HepG2 (cell line): ENCODE results near the gene GIMD1. TPM values are rescaled to one million over a fixed set of nuclear protein-coding genes. Genes with fewer than 3 reads are reported as not detected.
A peak's percentile ranks its signal among the peaks of the same experiment; 100 is the strongest.

Experiments
- ATAC-seq: fragments of 200-7000 bp; cut with Tn5 transposase; 3 replicates; pipeline ENCODE4 v1.9.1; 2020; ENCODE audit warnings: mild to moderate bottlenecking, moderate library complexity
- BruUV-seq: library from RNA; stranded (reverse); fragments of 400-500 nt; replicated peaks from 2 replicates; lab custom pipeline; 2021; lab: Mats Ljungman, UMichigan
- CTCF ChIA-PET: fragments of 300-600 bp; formaldehyde crosslinking; extraction: SDS; loops from one replicate; lab custom pipeline; 2021; ENCODE audit warnings: low total read pairs, inconsistent platforms, low intra/inter-chr PET ratio; lab: Yijun Ruan, JAX
- POLR2A ChIA-PET: fragments of 350-600 bp; sonication (Branson Sonifier 250); formaldehyde crosslinking; loops from one replicate; lab custom pipeline; 2020; ENCODE audit warnings: antibody characterized with exemption, inconsistent platforms; lab: Yijun Ruan, JAX
- DNase-seq: peaks from one replicate; pipeline ENCODE4 v3.0.0-alpha.2; 2015; ENCODE audit warnings: low spot score
- FAIRE-seq: peaks from 3 replicates; lab custom pipeline; 2011; peaks lifted over from hg19 to GRCh38; lab: Jason Lieb, UNC
- H2AFZ ChIP-seq: one replicate; pipeline ENCODE4 v1.6.1; 2011; ENCODE audit warnings: low read length, inconsistent platforms
- H3K27ac ChIP-seq: fragments of 300-600 bp; 3 replicates; pipeline ENCODE4 v1.8.0; 2011; ENCODE audit warnings: mixed run types, mild to moderate bottlenecking, mixed read lengths, low read length, inconsistent platforms; ENCODE audit not compliant: insufficient read depth; ENCODE audit errors: extremely low read length
- H3K27me3 ChIP-seq, 2 experiments: fragments of 200-600 bp in 1 of 2; 2 replicates in 1 of 2; 3 replicates in 1 of 2; pipeline versions ENCODE4 v1.6.0 to v1.8.0; 2011; ENCODE audit warnings: low read length in 2 of 2, mild to moderate bottlenecking in 2 of 2, moderate library complexity in 2 of 2, inconsistent platforms in 1 of 2; ENCODE audit not compliant: insufficient read depth in 2 of 2, control insufficient read depth in 1 of 2
- H3K36me3 ChIP-seq, 2 experiments: fragments of 200-600 bp in 1 of 2; replicated peaks in 1 of 2; 2 replicates in 1 of 2; 3 replicates in 1 of 2; pipeline versions ENCODE4 v1.5.1 to v1.8.0; 2011; ENCODE audit warnings: low read length in 2 of 2, inconsistent platforms in 1 of 2; ENCODE audit not compliant: insufficient read depth in 2 of 2, control insufficient read depth in 1 of 2
- H3K4me1 ChIP-seq: 2 replicates; pipeline ENCODE4 v1.5.1; 2012; ENCODE audit warnings: low read length, inconsistent platforms; ENCODE audit not compliant: insufficient read depth
- H3K4me2 ChIP-seq: 2 replicates; pipeline ENCODE4 v1.6.0; 2011; ENCODE audit warnings: low read depth, low read length, inconsistent platforms
- H3K4me3 ChIP-seq, 3 experiments: fragments of 200-600 bp in 1 of 3; sonication (generic), shearing (Covaris generic) in 1 of 3; replicated peaks in 1 of 3; 2 replicates each; pipeline ENCODE4 v1.5.1; 2011 to 2016; ENCODE audit warnings: low read length in 3 of 3, inconsistent platforms in 2 of 3, low read depth in 2 of 3, mild to moderate bottlenecking in 2 of 3, control low read depth in 1 of 3, mixed read lengths in 1 of 3; ENCODE audit not compliant: insufficient read depth in 1 of 3
- H3K79me2 ChIP-seq: one replicate; pipeline ENCODE4 v1.6.1; 2011; ENCODE audit warnings: low read length, inconsistent platforms; ENCODE audit not compliant: insufficient read depth
- H3K9ac ChIP-seq: 2 replicates; pipeline ENCODE4 v1.6.0; 2011; ENCODE audit warnings: mild to moderate bottlenecking, low read depth, low read length, inconsistent platforms; ENCODE audit not compliant: insufficient read depth
- H3K9me3 ChIP-seq: 2 replicates; pipeline ENCODE4 v1.5.1; 2012; ENCODE audit warnings: mild to moderate bottlenecking, low read length
- H4K20me1 ChIP-seq: 2 replicates; pipeline ENCODE4 v1.6.0; 2011; ENCODE audit warnings: inconsistent platforms, mild to moderate bottlenecking, low read length, moderate library complexity; ENCODE audit not compliant: insufficient read depth
- CTCF ChIP-seq: sonication (generic); formaldehyde crosslinking; IDR thresholded peaks from 2 replicates; pipeline ENCODE4 v1.5.0; 2020; ENCODE audit warnings: mild to moderate bottlenecking, missing genetic modification reagents, moderate library complexity
- FOSL2 ChIP-seq: sonication (generic); formaldehyde crosslinking; IDR thresholded peaks from 2 replicates; pipeline ENCODE4 v1.4.0; 2020; ENCODE audit warnings: missing genetic modification reagents
- MIXL1 ChIP-seq: IDR thresholded peaks from 2 replicates; pipeline ENCODE4 v1.6.1; 2016
- PITX1 ChIP-seq: sonication (generic); formaldehyde crosslinking; IDR thresholded peaks from 2 replicates; pipeline ENCODE4 v1.5.1; 2020; ENCODE audit warnings: mild to moderate bottlenecking, missing genetic modification reagents
- RAD21 ChIP-seq: fragments of 450-650 bp; formaldehyde crosslinking; IDR thresholded peaks from 2 replicates; pipeline ENCODE4 v1.5.0; 2020; ENCODE audit warnings: mild to moderate bottlenecking
- SMC3 ChIP-seq: IDR thresholded peaks from 2 replicates; pipeline ENCODE4 v1.6.1; 2011; ENCODE audit warnings: low read length, improper control_type of control experiment
- STAG1 ChIP-seq: sonication (generic); formaldehyde crosslinking; IDR thresholded peaks from 2 replicates; pipeline ENCODE4 v1.4.0; 2020; ENCODE audit warnings: missing genetic modification reagents
- WGBS: methylation state at CpG from one replicate; pipeline ENCODE4 v1.1.6; 2017; ENCODE audit warnings: low lambda C conversion rate; 5-methylcytosine and 5-hydroxymethylcytosine counted together
- in situ Hi-C: cut with HindIII; loops from 2 replicates; pipeline ENCODE4 v1.10.0; 2017; ENCODE audit warnings: low pct_unique_long_range_greater_than_20kb; ENCODE audit not compliant: extremely low pct_ligation_motif_present
- intact Hi-C: fragments of 100-400 bp; cut with micrococcal nuclease; formaldehyde crosslinking; loops from one replicate; pipeline ENCODE4 v1.10.0; 2022; ENCODE audit not compliant: unreplicated experiment
- polyA plus RNA-seq, 8 experiments: library from polyadenylated mRNA; depleted of rRNA in 3 of 8; stranded (reverse) in 7 of 8; unstranded in 1 of 8; fragments of >200 nt; fragmentation: Illumina TruSeq in 4 of 8; extraction: Trizol in 4 of 8; gene quantifications; 2 replicates each; pipeline versions ENCODE4 v1.2.1 to v1.2.3, GENCODE V29; 2011 to 2016; ENCODE audit warnings: low read depth in 4 of 8, missing spikeins in 1 of 8, mixed read lengths in 1 of 8; ENCODE audit not compliant: insufficient read depth in 1 of 8
- total RNA-seq, 5 experiments: library from RNA; depleted of rRNA; stranded (reverse); fragments of >200 nt; fragmentation: Illumina TruSeq; extraction: Trizol; gene quantifications; 2 replicates each; pipeline ENCODE4 v1.2.3, GENCODE V29; 2016; ENCODE audit warnings: low read depth in 1 of 5

GIMD1 gene
- total and polyA plus RNA-seq, 2 of the 13 experiments (the other 11 are each of a cell fraction or from before 2014, with no cell fraction given), result not detected

- no peak overlapping the region for H3K9ac ChIP-seq
- H3K4me1 ChIP-seq, result peaks cover 11% of the 10 kb centered on the region
- intact Hi-C loops, result no loop called here
- TF ChIP-seq MIXL1 (CRISPR knock-in tag), result no peak
- H3K27ac ChIP-seq, result no peak overlapping the region
- no peak for ATAC-seq
- no peak overlapping the region for H3K4me2 ChIP-seq
- no peaks in the 10 kb centered on the region for H3K36me3 ChIP-seq
- no peaks in the 10 kb centered on the region for H3K27me3 ChIP-seq
- DNase-seq, result no peak
- no peaks in the 10 kb centered on the region for H3K9me3 ChIP-seq
- no peak for FAIRE-seq
- BruUV-seq, result no TSS peak
- POLR2A ChIA-PET, result interaction anchor here (1.3 kb wide), 1 partner anchor 26 kb away, joined by 3 read pairs; no protein-coding TSS in a partner anchor
- H3K4me3 ChIP-seq, result no peak overlapping the region
- H2AFZ ChIP-seq, result peak overlapping the region; percentile 9
- H4K20me1 ChIP-seq, result no peaks in the 10 kb centered on the region
- CTCF ChIA-PET, result interaction anchor here (1.6 to 2.5 kb wide), 4 partner anchors 42 to 152 kb away, joined by 4 to 29 read pairs (median 6); no protein-coding TSS in a partner anchor
- 33% methylated on average over 2 of the region's 2 CpGs for WGBS
- in situ Hi-C loops, result loop anchor here (25.0 kb wide), 1 partner anchor 442 kb away; no protein-coding TSS in a partner anchor
- no peaks in the 10 kb centered on the region for H3K79me2 ChIP-seq
Observed at GRCh38 chr4:106370214-106370613, 1.6 kb upstream of the GIMD1 start.

- Histone ChIP-seq H3K36me3 (no peaks in the 10 kb centered on the region), H2AFZ (no peak overlapping the region), H3K9me3 (no peaks in the 10 kb centered on the region), H3K27me3 (no peaks in the 10 kb centered on the region), H3K4me1 (peaks cover 17% of the 10 kb centered on the region), H4K20me1 (no peaks in the 10 kb centered on the region), H3K4me2 (no peak overlapping the region)
- FAIRE-seq, result no peak
- in situ Hi-C loops, result loop anchor here (5.0 to 25.0 kb wide), 2 partner anchors 133 to 443 kb away; no protein-coding TSS in a partner anchor
- WGBS, result 29% methylated on average over 6 of the region's 6 CpGs
- peak; percentile 67 for ATAC-seq
- CTCF ChIA-PET, result interaction anchor here (1.6 to 2.5 kb wide), 4 partner anchors 41 to 153 kb away, joined by 4 to 29 read pairs (median 6); no protein-coding TSS in a partner anchor
- POLR2A ChIA-PET, result interaction anchor here (1.3 kb wide), 1 partner anchor 25 kb away, joined by 3 read pairs; no protein-coding TSS in a partner anchor
- BruUV-seq, result no TSS peak
- TF ChIP-seq SMC3, result peak; percentile 76
- TF ChIP-seq FOSL2 (CRISPR knock-in tag), result no peak
- TF ChIP-seq PITX1 (CRISPR knock-in tag), result no peak
- TF ChIP-seq CTCF, result peak; percentile 73
- peak; percentile 83 for TF ChIP-seq STAG1 (CRISPR knock-in tag)
- TF ChIP-seq RAD21 (CRISPR knock-in tag), result peak; percentile 67; the same call in 1 of the 2 replicates
- TF ChIP-seq, all 625 proteins: peak for 4
- Histone ChIP-seq H3K4me3 (no peak overlapping the region), H3K27ac (no peak overlapping the region), H3K9ac (no peak overlapping the region), H3K79me2 (no peaks in the 10 kb centered on the region)
- intact Hi-C loops, result loop anchor here (1.0 to 5.0 kb wide), 5 partner anchors 52 to 529 kb away; partner anchors contain the start of genes AIMP1 and TBCK
- peak; percentile 42 for DNase-seq
Observed at GRCh38 chr4:106369456-106370060, 980 bp upstream of the GIMD1 start.
